Neural progenitor cell (in vitro differentiated cells): ENCODE results near the gene PPP2R2D.

Experiments
- CTCF ChIP-seq: fragments of 200-600 bp; sonication (generic); IDR thresholded peaks from 2 replicates; pipeline ENCODE4 v1.5.1; 2017; ENCODE audit warnings: antibody characterized with exemption, mild to moderate bottlenecking
- EZH2 ChIP-seq: fragments of 200-600 bp; sonication (generic); IDR thresholded peaks from 2 replicates; pipeline ENCODE4 v1.6.1; 2017; ENCODE audit warnings: antibody characterized with exemption, mild to moderate bottlenecking, moderate library complexity
- EZH2phosphoT487 ChIP-seq: fragments of 200-600 bp; sonication (generic); IDR thresholded peaks from 2 replicates; pipeline ENCODE4 v1.6.1; 2017; ENCODE audit warnings: antibody characterized with exemption

- TF ChIP-seq EZH2phosphoT487 (no peak), CTCF (no peak), EZH2 (no peak)
These were observed 72.5 kb downstream of the PPP2R2D start for GRCh38 chr10:131973160-131973951.
